T1000 (cell line): Measurements from ENCODE around the gene STARD13.
A peak's percentile ranks its signal among the peaks of the same experiment; 100 is the strongest.

Experiments used
- DNase-seq: peaks from one replicate; lab custom pipeline; 2025; ENCODE audit warnings: mixed read lengths; lab: John Stamatoyannopoulos, UW

STARD13 gene

GRCh38 chr13:33307843-33308242 is 22.3 kb upstream of the STARD13 start:
- no peak for DNase-seq

GRCh38 chr13:33303855-33304597 is 18.5 kb upstream of the STARD13 start:
- DNase-seq: no peak

- DNase-seq: no peak
Observed at GRCh38 chr13:33299626-33300025, 14.1 kb upstream of the STARD13 start.

GRCh38 chr13:33296793-33297425 is 11.4 kb upstream of the STARD13 start:
- no peak for DNase-seq

- DNase-seq: no peak
Observed at GRCh38 chr13:33292712-33293111, 7.2 kb upstream of the STARD13 start.

GRCh38 chr13:33290421-33290965 is 4.9 kb upstream of the STARD13 start:
- DNase-seq: no peak

- DNase-seq: no peak
Observed at GRCh38 chr13:33289966-33290365, 4.4 kb upstream of the STARD13 start.

GRCh38 chr13:33287142-33287882 is 1.8 kb upstream of the STARD13 start:
- DNase-seq: no peak

GRCh38 chr13:33286128-33286527 is 573 bp upstream of the STARD13 start:
- DNase-seq: no peak

GRCh38 chr13:33284916-33285315 is 639 bp downstream of the STARD13 start:
- no peak for DNase-seq

- DNase-seq: no peak
Observed at GRCh38 chr13:33284031-33284430, 1.5 kb downstream of the STARD13 start.

GRCh38 chr13:33283195-33283911 is 2.2 kb downstream of the STARD13 start:
- no peak for DNase-seq

GRCh38 chr13:33281951-33282595 is 3.5 kb downstream of the STARD13 start:
- DNase-seq: no peak

- no peak for DNase-seq
Observed at GRCh38 chr13:33280923-33281322, 4.6 kb downstream of the STARD13 start.

GRCh38 chr13:33280279-33280905 is 5.2 kb downstream of the STARD13 start:
- DNase-seq: no peak

- DNase-seq: peak; percentile 55
Observed at GRCh38 chr13:33279414-33280278, 5.9 kb downstream of the STARD13 start.

GRCh38 chr13:33278913-33279312 is 6.6 kb downstream of the STARD13 start:
- no peak for DNase-seq

- no peak for DNase-seq
Observed at GRCh38 chr13:33277946-33278345, 7.6 kb downstream of the STARD13 start.

- no peak for DNase-seq
Observed at GRCh38 chr13:33277037-33277740, 8.4 kb downstream of the STARD13 start.
